ENCODE measurements around the gene CTNNA3.
A peak's percentile ranks its signal among the peaks of the same experiment; 100 is the strongest.

Gene CTNNA3

DNA sequence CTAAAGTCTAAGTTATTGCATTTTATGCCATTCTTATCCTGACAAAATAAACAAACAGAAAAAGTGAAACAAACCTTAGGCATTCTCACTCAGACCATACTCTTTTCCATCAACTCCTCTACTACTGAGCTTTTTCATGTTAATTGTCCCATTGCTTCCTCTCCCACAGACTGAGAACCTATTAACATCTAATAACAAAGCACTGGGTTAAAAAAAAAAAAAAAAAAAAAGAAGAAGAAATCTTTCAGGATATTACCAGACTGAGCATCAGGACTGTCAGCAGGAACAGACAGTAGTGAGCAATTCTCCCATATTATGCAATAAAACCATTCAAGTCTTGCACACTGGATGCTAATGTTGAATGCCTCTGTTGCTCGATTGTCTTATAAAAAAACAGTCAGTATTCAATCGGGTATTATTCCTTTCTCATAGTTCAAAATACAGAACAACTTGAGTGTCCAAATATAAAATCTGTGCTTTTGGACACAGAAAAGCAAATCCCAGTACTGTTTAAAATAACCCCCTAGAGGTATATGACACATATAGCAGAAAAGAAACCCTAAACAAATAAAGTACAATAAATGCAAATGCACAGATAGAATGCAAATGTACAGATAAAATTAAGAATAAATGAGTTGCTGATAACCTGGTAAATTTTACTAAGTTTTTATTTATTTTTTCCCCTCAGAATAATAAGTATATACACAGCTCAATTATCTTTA, 1301.5 kb downstream of the CTNNA3 start:
- TF ChIP-seq, protein P1, sequence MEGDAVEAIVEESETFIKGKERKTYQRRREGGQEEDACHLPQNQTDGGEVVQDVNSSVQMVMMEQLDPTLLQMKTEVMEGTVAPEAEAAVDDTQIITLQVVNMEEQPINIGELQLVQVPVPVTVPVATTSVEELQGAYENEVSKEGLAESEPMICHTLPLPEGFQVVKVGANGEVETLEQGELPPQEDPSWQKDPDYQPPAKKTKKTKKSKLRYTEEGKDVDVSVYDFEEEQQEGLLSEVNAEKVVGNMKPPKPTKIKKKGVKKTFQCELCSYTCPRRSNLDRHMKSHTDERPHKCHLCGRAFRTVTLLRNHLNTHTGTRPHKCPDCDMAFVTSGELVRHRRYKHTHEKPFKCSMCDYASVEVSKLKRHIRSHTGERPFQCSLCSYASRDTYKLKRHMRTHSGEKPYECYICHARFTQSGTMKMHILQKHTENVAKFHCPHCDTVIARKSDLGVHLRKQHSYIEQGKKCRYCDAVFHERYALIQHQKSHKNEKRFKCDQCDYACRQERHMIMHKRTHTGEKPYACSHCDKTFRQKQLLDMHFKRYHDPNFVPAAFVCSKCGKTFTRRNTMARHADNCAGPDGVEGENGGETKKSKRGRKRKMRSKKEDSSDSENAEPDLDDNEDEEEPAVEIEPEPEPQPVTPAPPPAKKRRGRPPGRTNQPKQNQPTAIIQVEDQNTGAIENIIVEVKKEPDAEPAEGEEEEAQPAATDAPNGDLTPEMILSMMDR (IDR thresholded peaks at IDR 0.05; ENCODE audit: poor library complexity, severe bottlenecking), result no peak
- Histone ChIP-seq H3K4me3 (ENCODE audit: severe bottlenecking) (no peak overlapping the region), H3K27me3 (ENCODE audit: insufficient read depth, poor library complexity, severe bottlenecking) (no peaks in the 10 kb centered on the region), H3K9me3 (ENCODE audit: severe bottlenecking) (no peaks in the 10 kb centered on the region), H3K27ac (ENCODE audit: poor library complexity, severe bottlenecking) (no peak overlapping the region), H3K36me3 (ENCODE audit: low read depth) (no peaks in the 10 kb centered on the region), H3K4me1 (ENCODE audit: insufficient read depth, poor library complexity, severe bottlenecking) (no peaks in the 10 kb centered on the region)
- ATAC-seq (ENCODE audit: low read depth) (no peak), DNase-seq (ENCODE audit: low spot score) (no peak)

DNA sequence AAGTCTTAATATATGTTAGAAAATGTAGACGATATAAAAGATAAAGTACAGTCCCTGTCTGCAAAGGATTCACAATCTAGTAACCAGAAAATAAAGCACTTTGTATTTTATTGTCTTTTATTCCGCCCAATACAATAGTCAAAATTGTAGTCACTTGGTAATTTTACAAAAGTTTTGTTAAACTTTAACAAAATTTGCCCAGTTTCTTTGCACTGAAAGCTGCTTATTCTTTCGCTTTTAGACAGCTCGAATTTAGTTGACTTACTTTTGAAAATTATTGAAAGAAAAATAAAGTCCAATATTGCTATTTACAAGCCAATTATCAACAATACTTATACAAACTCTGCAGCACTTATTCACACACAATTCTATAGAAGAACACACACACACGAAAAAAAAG, 1305.1 kb downstream of the CTNNA3 start:
- ATAC-seq (ENCODE audit: low read depth), result no peak

DNA sequence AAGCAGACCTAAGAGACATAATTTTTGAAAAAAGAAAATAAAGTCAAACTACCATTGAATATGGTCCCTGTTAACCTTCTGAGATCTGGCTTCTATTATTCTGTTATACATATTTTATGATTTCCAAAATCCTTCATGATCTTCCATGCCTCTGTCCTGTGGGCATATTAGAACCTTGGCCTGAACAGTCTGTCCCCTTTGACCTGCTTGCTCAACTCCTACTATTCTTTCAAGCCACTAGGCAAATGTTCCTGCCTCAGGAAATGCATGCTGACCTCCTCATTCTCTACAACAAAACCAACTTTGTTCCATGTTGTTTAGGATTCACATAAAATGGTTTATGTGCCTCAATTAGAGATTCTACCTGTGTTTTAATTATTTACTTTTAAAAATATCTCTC, 1315.0 kb downstream of the CTNNA3 start:
- Histone ChIP-seq H3K27ac (ENCODE audit: poor library complexity, severe bottlenecking) (no peak overlapping the region), H3K36me3 (ENCODE audit: low read depth) (no peaks in the 10 kb centered on the region), H3K4me1 (ENCODE audit: insufficient read depth, poor library complexity, severe bottlenecking) (peaks cover 21% of the 10 kb centered on the region), H3K4me3 (ENCODE audit: severe bottlenecking) (no peak overlapping the region), H3K27me3 (ENCODE audit: insufficient read depth, poor library complexity, severe bottlenecking) (no peaks in the 10 kb centered on the region), H3K9me3 (ENCODE audit: severe bottlenecking) (no peaks in the 10 kb centered on the region)
- DNase-seq (ENCODE audit: low spot score) (no peak), ATAC-seq (ENCODE audit: low read depth) (no peak)
- TF ChIP-seq, protein P1 (IDR thresholded peaks at IDR 0.05; ENCODE audit: poor library complexity, severe bottlenecking), result no peak

More for the DNA sequence above, 1305.1 kb downstream of the CTNNA3 start:
- Histone ChIP-seq H3K27ac (ENCODE audit: poor library complexity, severe bottlenecking) (no peak overlapping the region), H3K36me3 (ENCODE audit: low read depth) (no peaks in the 10 kb centered on the region), H3K4me1 (ENCODE audit: insufficient read depth, poor library complexity, severe bottlenecking) (no peaks in the 10 kb centered on the region), H3K4me3 (ENCODE audit: severe bottlenecking) (no peak overlapping the region), H3K27me3 (ENCODE audit: insufficient read depth, poor library complexity, severe bottlenecking) (no peaks in the 10 kb centered on the region), H3K9me3 (ENCODE audit: severe bottlenecking) (no peaks in the 10 kb centered on the region)
- TF ChIP-seq, protein P1 (IDR thresholded peaks at IDR 0.05; ENCODE audit: poor library complexity, severe bottlenecking), result no peak
- DNase-seq (ENCODE audit: low spot score), result no peak

DNA sequence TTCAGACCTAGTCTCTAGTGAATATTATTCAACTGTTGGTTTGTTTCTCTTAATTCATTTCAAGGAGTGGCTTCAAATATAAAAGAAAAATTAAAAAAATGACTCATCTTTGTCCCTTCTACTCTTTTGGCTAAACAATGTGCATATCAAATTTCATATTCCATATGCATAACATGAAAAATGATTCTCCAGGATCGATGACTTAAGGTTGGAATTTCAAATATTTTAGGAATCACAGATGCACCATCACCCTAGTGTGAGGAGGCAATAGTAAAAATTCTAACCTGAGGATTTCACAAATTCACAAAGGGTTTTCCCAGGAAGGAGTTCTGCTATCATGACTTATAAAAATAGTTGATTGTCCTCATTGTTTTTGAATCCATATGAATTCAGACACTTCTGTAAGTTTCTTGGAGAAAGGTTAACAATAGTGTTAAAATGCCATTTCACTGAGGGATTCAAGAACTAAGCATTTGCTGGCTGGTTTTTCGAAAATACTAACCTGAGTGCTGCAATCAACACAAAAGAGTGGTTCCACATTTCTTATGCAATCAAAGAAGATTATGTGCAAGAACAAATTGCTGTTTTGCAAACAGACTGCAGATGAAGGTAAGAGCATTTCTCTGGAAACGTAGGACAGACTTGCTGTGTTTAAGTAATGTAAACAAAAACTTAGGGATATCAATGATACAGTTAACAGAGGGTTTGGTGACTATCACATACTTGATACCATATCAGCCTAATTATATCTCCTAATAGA, 1317.7 kb downstream of the CTNNA3 start:
- no peaks in the 10 kb centered on the region for H3K27me3 ChIP-seq (ENCODE audit: insufficient read depth, poor library complexity, severe bottlenecking)
- H3K4me3 ChIP-seq (ENCODE audit: severe bottlenecking), result no peak overlapping the region
- H3K9me3 ChIP-seq (ENCODE audit: severe bottlenecking), result no peaks in the 10 kb centered on the region
- TF ChIP-seq, protein P1 (IDR thresholded peaks at IDR 0.05; ENCODE audit: poor library complexity, severe bottlenecking), result no peak
- H3K27ac ChIP-seq (ENCODE audit: poor library complexity, severe bottlenecking), result peak overlapping the region; percentile 71
- H3K4me1 ChIP-seq (ENCODE audit: insufficient read depth, poor library complexity, severe bottlenecking), result peaks cover 21% of the 10 kb centered on the region
- DNase-seq (ENCODE audit: low spot score), result no peak
- peak; percentile 93 for ATAC-seq (ENCODE audit: low read depth)
- H3K36me3 ChIP-seq (ENCODE audit: low read depth), result no peaks in the 10 kb centered on the region

DNA sequence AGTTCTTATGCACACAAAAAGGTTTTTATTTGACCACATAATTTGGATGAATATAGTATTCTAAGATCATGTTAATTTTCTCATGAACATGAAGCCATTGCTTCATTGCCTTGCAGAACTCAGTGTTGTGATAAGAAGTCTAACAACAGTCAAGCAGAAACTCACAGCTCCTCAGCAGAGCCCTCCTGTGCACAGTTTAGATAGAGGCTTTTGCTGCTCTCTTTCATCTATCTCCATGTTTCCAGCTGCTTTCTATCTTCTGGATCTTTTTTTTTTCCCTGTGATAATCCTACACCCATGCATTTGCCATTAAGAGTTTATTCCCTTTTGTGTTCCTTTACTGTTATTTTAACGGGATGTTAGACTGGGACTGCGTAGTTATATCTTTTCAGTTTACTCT, 1327.8 kb downstream of the CTNNA3 start:
- Histone ChIP-seq H3K4me3 (ENCODE audit: severe bottlenecking) (no peak overlapping the region), H3K27ac (ENCODE audit: poor library complexity, severe bottlenecking) (no peak overlapping the region), H3K27me3 (ENCODE audit: insufficient read depth, poor library complexity, severe bottlenecking) (peaks cover 4% of the 10 kb centered on the region), H3K9me3 (ENCODE audit: severe bottlenecking) (no peaks in the 10 kb centered on the region), H3K4me1 (ENCODE audit: insufficient read depth, poor library complexity, severe bottlenecking) (no peaks in the 10 kb centered on the region), H3K36me3 (ENCODE audit: low read depth) (no peaks in the 10 kb centered on the region)
- no peak for DNase-seq (ENCODE audit: low spot score)
- TF ChIP-seq, protein P1 (IDR thresholded peaks at IDR 0.05; ENCODE audit: poor library complexity, severe bottlenecking), result no peak
- ATAC-seq (ENCODE audit: low read depth), result no peak
